ENCODE measurements around the gene ISG20.

GRCh38 chr15:88655800-88656488, 17.1 kb downstream of the ISG20 start:
- TF ChIP-seq CTCF (IDR thresholded peaks at IDR 0.05) (no peak), POLR2AphosphoS5 (IDR thresholded peaks at IDR 0.05) (no peak), POLR2A (IDR thresholded peaks at IDR 0.05) (no peak)
